ENCODE data around the gene STXBP6.

GRCh38 chr14:24913021-24913420 lies 136.9 kb downstream of the STXBP6 start:
- TF ChIP-seq, protein P1, sequence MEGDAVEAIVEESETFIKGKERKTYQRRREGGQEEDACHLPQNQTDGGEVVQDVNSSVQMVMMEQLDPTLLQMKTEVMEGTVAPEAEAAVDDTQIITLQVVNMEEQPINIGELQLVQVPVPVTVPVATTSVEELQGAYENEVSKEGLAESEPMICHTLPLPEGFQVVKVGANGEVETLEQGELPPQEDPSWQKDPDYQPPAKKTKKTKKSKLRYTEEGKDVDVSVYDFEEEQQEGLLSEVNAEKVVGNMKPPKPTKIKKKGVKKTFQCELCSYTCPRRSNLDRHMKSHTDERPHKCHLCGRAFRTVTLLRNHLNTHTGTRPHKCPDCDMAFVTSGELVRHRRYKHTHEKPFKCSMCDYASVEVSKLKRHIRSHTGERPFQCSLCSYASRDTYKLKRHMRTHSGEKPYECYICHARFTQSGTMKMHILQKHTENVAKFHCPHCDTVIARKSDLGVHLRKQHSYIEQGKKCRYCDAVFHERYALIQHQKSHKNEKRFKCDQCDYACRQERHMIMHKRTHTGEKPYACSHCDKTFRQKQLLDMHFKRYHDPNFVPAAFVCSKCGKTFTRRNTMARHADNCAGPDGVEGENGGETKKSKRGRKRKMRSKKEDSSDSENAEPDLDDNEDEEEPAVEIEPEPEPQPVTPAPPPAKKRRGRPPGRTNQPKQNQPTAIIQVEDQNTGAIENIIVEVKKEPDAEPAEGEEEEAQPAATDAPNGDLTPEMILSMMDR (IDR thresholded peaks at IDR 0.05), result no peak
- no peak for TF ChIP-seq POLR2AphosphoS5 (IDR thresholded peaks at IDR 0.05; ENCODE audit: low read depth, low read length)
- TF ChIP-seq, protein P2, sequence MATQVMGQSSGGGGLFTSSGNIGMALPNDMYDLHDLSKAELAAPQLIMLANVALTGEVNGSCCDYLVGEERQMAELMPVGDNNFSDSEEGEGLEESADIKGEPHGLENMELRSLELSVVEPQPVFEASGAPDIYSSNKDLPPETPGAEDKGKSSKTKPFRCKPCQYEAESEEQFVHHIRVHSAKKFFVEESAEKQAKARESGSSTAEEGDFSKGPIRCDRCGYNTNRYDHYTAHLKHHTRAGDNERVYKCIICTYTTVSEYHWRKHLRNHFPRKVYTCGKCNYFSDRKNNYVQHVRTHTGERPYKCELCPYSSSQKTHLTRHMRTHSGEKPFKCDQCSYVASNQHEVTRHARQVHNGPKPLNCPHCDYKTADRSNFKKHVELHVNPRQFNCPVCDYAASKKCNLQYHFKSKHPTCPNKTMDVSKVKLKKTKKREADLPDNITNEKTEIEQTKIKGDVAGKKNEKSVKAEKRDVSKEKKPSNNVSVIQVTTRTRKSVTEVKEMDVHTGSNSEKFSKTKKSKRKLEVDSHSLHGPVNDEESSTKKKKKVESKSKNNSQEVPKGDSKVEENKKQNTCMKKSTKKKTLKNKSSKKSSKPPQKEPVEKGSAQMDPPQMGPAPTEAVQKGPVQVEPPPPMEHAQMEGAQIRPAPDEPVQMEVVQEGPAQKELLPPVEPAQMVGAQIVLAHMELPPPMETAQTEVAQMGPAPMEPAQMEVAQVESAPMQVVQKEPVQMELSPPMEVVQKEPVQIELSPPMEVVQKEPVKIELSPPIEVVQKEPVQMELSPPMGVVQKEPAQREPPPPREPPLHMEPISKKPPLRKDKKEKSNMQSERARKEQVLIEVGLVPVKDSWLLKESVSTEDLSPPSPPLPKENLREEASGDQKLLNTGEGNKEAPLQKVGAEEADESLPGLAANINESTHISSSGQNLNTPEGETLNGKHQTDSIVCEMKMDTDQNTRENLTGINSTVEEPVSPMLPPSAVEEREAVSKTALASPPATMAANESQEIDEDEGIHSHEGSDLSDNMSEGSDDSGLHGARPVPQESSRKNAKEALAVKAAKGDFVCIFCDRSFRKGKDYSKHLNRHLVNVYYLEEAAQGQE (IDR thresholded peaks at IDR 0.05; ENCODE audit: insufficient read depth in 1 of 2, low read depth in 2 of 2, low read length in 1 of 2), result no peak
- no peak for TF ChIP-seq TCF7L2 (IDR thresholded peaks at IDR 0.05; ENCODE audit: low read depth, low read length)
- TF ChIP-seq SIN3A (IDR thresholded peaks at IDR 0.05; ENCODE audit: borderline replicate concordance, insufficient read depth, low read depth, low read length), result no peak
